Endothelial cell of umbilical vein (primary cell): ENCODE results near the gene JAZF1. TPM values are rescaled to one million over a fixed set of nuclear protein-coding genes. Genes with fewer than 3 reads are reported as not detected.

Experiments used
- BruUV-seq: library from RNA; stranded (reverse); fragments of 400-500 nt; replicated peaks from 2 replicates; lab custom pipeline; 2021; lab: Mats Ljungman, UMichigan
- CTCF ChIA-PET: fragments of 300-600, 350-600 bp; sonication (Branson Sonifier 250); formaldehyde crosslinking; loops from one replicate; lab custom pipeline; 2021; ENCODE audit warnings: antibody characterized with exemption, inconsistent platforms; lab: Charles Lee
- POLR2A ChIA-PET: fragments of 300-600, 350-600 bp; sonication (Branson Sonifier 250); formaldehyde crosslinking; loops from one replicate; lab custom pipeline; 2021; ENCODE audit warnings: antibody characterized with exemption, inconsistent platforms; lab: Charles Lee
- DNase-seq: peaks from one replicate; pipeline ENCODE4 v3.0.0-alpha.2; 2011; ENCODE audit warnings: low read depth, low spot score
- FAIRE-seq: peaks from 2 replicates; lab custom pipeline; 2011; peaks lifted over from hg19 to GRCh38; lab: Jason Lieb, UNC
- H2AFZ ChIP-seq: 2 replicates; pipeline ENCODE4 v1.6.0; 2012; ENCODE audit warnings: low read depth, low read length, control low read depth, inconsistent platforms
- H3K27ac ChIP-seq: 2 replicates; pipeline ENCODE4 v1.5.1; 2011; ENCODE audit warnings: low read depth, mild to moderate bottlenecking, control low read depth, low read length, moderate library complexity; ENCODE audit not compliant: insufficient read depth
- H3K27me3 ChIP-seq, 2 experiments: 2 replicates each; pipeline versions ENCODE4 v1.6.0 to v1.6.1; 2011; ENCODE audit warnings: low read length in 2 of 2, mixed read lengths in 1 of 2; ENCODE audit not compliant: control insufficient read depth in 2 of 2, insufficient read depth in 2 of 2
- H3K36me3 ChIP-seq, 2 experiments: 2 replicates in 1 of 2; 3 replicates in 1 of 2; pipeline ENCODE4 v1.5.1; 2011; ENCODE audit warnings: low read length in 2 of 2, mild to moderate bottlenecking in 1 of 2, moderate library complexity in 1 of 2; ENCODE audit not compliant: control insufficient read depth in 2 of 2, insufficient read depth in 2 of 2; ENCODE audit errors: extremely low read depth in 1 of 2
- H3K4me1 ChIP-seq: 3 replicates; pipeline ENCODE4 v1.5.1; 2011; ENCODE audit warnings: mild to moderate bottlenecking, low read length; ENCODE audit not compliant: control insufficient read depth, insufficient read depth; ENCODE audit errors: extremely low read depth
- H3K4me2 ChIP-seq: 2 replicates; pipeline ENCODE4 v1.6.1; 2011; ENCODE audit warnings: low read length, control low read depth, mixed read lengths; ENCODE audit not compliant: insufficient read depth
- H3K4me3 ChIP-seq, 3 experiments: fragments of 200-600 bp in 1 of 3; sonication (generic), shearing (Covaris generic) in 1 of 3; replicated peaks in 1 of 3; 2 replicates each; pipeline ENCODE4 v1.5.1; 2011 to 2016; ENCODE audit warnings: control low read depth in 3 of 3, low read length in 3 of 3, mild to moderate bottlenecking in 2 of 3, inconsistent platforms in 1 of 3, low read depth in 1 of 3, moderate library complexity in 1 of 3; ENCODE audit not compliant: insufficient read depth in 1 of 3
- H3K79me2 ChIP-seq: 2 replicates; pipeline ENCODE4 v1.6.0; 2012; ENCODE audit warnings: low read length, inconsistent platforms; ENCODE audit not compliant: control insufficient read depth, insufficient read depth
- H3K9ac ChIP-seq: replicated peaks from 2 replicates; pipeline ENCODE3; 2011; ENCODE audit warnings: low read length, control low read depth; ENCODE audit not compliant: insufficient read depth; ENCODE audit errors: extremely low read depth
- H3K9me1 ChIP-seq: replicated peaks from 3 replicates; pipeline ENCODE4 v1.6.0; 2011; ENCODE audit warnings: mild to moderate bottlenecking, low read length; ENCODE audit not compliant: control insufficient read depth, insufficient read depth; ENCODE audit errors: extremely low read depth
- H3K9me3 ChIP-seq: replicated peaks from 2 replicates; pipeline ENCODE4 v1.5.1; 2012; ENCODE audit warnings: low read length, inconsistent platforms; ENCODE audit not compliant: control insufficient read depth, insufficient read depth
- H4K20me1 ChIP-seq: replicated peaks from 2 replicates; pipeline ENCODE3; 2011; ENCODE audit warnings: mild to moderate bottlenecking, low read length; ENCODE audit not compliant: control insufficient read depth, insufficient read depth; ENCODE audit errors: extremely low read depth
- CTCF ChIP-seq, 2 donors: IDR thresholded peaks; 1 replicate in 1 of 2; 2 replicates in 1 of 2; pipeline ENCODE4 v1.5.1; 2011; ENCODE audit warnings: low read length in 2 of 2, mild to moderate bottlenecking in 2 of 2, moderate library complexity in 2 of 2, control low read depth in 1 of 2, inconsistent platforms in 1 of 2, low read depth in 1 of 2; ENCODE audit not compliant: insufficient read depth in 1 of 2; ENCODE audit errors: extremely low read depth in 1 of 2
- EZH2 ChIP-seq: IDR thresholded peaks from 2 replicates; pipeline ENCODE4 v1.6.1; 2012; ENCODE audit warnings: borderline replicate concordance, low read depth, mild to moderate bottlenecking, moderate library complexity, low read length, inconsistent platforms; ENCODE audit not compliant: severe bottlenecking
- FOS ChIP-seq: IDR thresholded peaks from 2 replicates; pipeline ENCODE4 v1.6.1; 2011; ENCODE audit warnings: mild to moderate bottlenecking, low read length, moderate library complexity, borderline replicate concordance; ENCODE audit not compliant: insufficient read depth
- GATA2 ChIP-seq: IDR thresholded peaks from 2 replicates; pipeline ENCODE4 v1.7.0; 2011; ENCODE audit warnings: low read depth, mild to moderate bottlenecking, moderate library complexity, mixed read lengths, low read length; ENCODE audit not compliant: insufficient read length, insufficient read depth
- JUN ChIP-seq: IDR thresholded peaks from 2 replicates; pipeline ENCODE4 v1.6.1; 2011; ENCODE audit warnings: borderline replicate concordance, low read depth; ENCODE audit not compliant: insufficient read length, insufficient read depth
- MAX ChIP-seq: IDR thresholded peaks from 2 replicates; pipeline ENCODE4 v1.6.1; 2011; ENCODE audit not compliant: insufficient read depth, insufficient read length
- MYC ChIP-seq: IDR thresholded peaks from one replicate; pipeline ENCODE4 v1.6.1; 2011; ENCODE audit warnings: mild to moderate bottlenecking, low read depth, low read length
- POLR2A ChIP-seq: IDR thresholded peaks from 2 replicates; pipeline ENCODE4 v1.6.1; 2012; ENCODE audit warnings: low read depth, mild to moderate bottlenecking, control low read depth, low read length
- POLR2AphosphoS5 ChIP-seq: IDR thresholded peaks from 2 replicates; pipeline ENCODE4 v1.6.1; 2012; ENCODE audit warnings: low read depth, mild to moderate bottlenecking, control low read depth, low read length, moderate library complexity; ENCODE audit not compliant: insufficient read depth
- dilution Hi-C: fragments of 300-500 bp; cut with MboI; formaldehyde crosslinking; loops from one replicate; pipeline ENCODE4 v1.15.0; 2019; ENCODE audit warnings: low sequenced_read_pairs; ENCODE audit not compliant: extremely low pct_ligation_motif_present
- intact Hi-C: fragments of 100-400 bp; cut with micrococcal nuclease; formaldehyde crosslinking; loops from one replicate; pipeline ENCODE4 v1.10.0; 2022
- polyA plus RNA-seq, 4 experiments: library from polyadenylated mRNA; depleted of rRNA in 3 of 4; stranded (reverse) in 3 of 4; unstranded in 1 of 4; fragments of >200 nt; gene quantifications; 2 replicates each; pipeline versions ENCODE4 v1.2.1 to v1.2.3, GENCODE V29; 2011 to 2012; ENCODE audit warnings: missing spikeins in 1 of 4
- total RNA-seq: library from RNA; stranded (reverse); gene quantifications from 2 replicates; pipeline ENCODE4 v1.2.3, GENCODE V29; 2021

JAZF1 gene
- total and polyA plus RNA-seq, 2 donors (not counting 3 experiments of a cell fraction or from before 2014, with no cell fraction given): 2.5 to 16.9 TPM

GRCh38 chr7:27802999-27803398 is 377.6 kb downstream of the JAZF1 start:
- ChIA-PET CTCF (interaction anchor here (1.1 to 1.6 kb wide), 3 partner anchors 12 to 607 kb away, joined by 3 read pairs; no protein-coding TSS in a partner anchor), POLR2A (no interaction called here)
- BruUV-seq: no TSS peak
- no peaks in the 10 kb centered on the region for H3K9me1 ChIP-seq
- dilution Hi-C loops (no loop called here), intact Hi-C loops (no loop called here)
- H3K9me3 ChIP-seq: no peaks in the 10 kb centered on the region
- H3K4me2 ChIP-seq: no peak overlapping the region
- H3K27me3 ChIP-seq: no peaks in the 10 kb centered on the region
- no peak overlapping the region for H2AFZ ChIP-seq
- no peaks in the 10 kb centered on the region for H3K79me2 ChIP-seq
- no peak overlapping the region for H3K9ac ChIP-seq
- no peak for DNase-seq
- no peak overlapping the region for H3K4me3 ChIP-seq
- TF ChIP-seq MAX: no peak
- no peak for TF ChIP-seq EZH2
- no peak for TF ChIP-seq POLR2A
- H3K27ac ChIP-seq: no peak overlapping the region
- no peaks in the 10 kb centered on the region for H3K36me3 ChIP-seq
- no peaks in the 10 kb centered on the region for H3K4me1 ChIP-seq
- no peak for FAIRE-seq
- H4K20me1 ChIP-seq: no peaks in the 10 kb centered on the region

- ChIA-PET CTCF (interaction anchor here (1.0 to 1.4 kb wide), 3 partner anchors 14 to 295 kb away, joined by 3 to 5 read pairs (median 4); no protein-coding TSS in a partner anchor), POLR2A (no interaction called here)
- FAIRE-seq (no peak), DNase-seq (no peak)
- intact Hi-C loops: no loop called here
- Histone ChIP-seq H3K4me1 (no peaks in the 10 kb centered on the region), H3K79me2 (no peaks in the 10 kb centered on the region), H3K27ac (no peak overlapping the region), H3K36me3 (peaks cover 0 to 4% of the 10 kb centered on the region in 2 experiments), H3K9me3 (no peaks in the 10 kb centered on the region), H2AFZ (no peak overlapping the region), H4K20me1 (no peaks in the 10 kb centered on the region), H3K9me1 (no peaks in the 10 kb centered on the region), H3K4me3 (no peak overlapping the region), H3K27me3 (no peaks in the 10 kb centered on the region), H3K4me2 (no peak overlapping the region), H3K9ac (no peak overlapping the region)
- no TSS peak for BruUV-seq
- dilution Hi-C loops: no loop called here
- TF ChIP-seq MAX (no peak), CTCF (IDR thresholded peaks at IDR 0.05; ENCODE audit: extremely low read depth in 1 of 2, insufficient read depth in 1 of 2, low read depth in 1 of 2, low read length in 2 of 2) (no peak), JUN (no peak), MYC (no peak), POLR2A (no peak), FOS (no peak), GATA2 (no peak), EZH2 (no peak), POLR2AphosphoS5 (no peak)
Measured at GRCh38 chr7:27799212-27799611, 381.4 kb downstream of the JAZF1 start.
